HUES64 (cell line): ENCODE measurements around the gene LAT.

Source experiments
- H3K27ac ChIP-seq: 2 replicates; pipeline ENCODE4 v1.7.0; 2013; ENCODE audit warnings: low read depth, low read length, inconsistent platforms
- H3K27me3 ChIP-seq: 2 replicates; pipeline ENCODE4 v1.6.1; 2013; ENCODE audit warnings: mild to moderate bottlenecking, low read length; ENCODE audit not compliant: insufficient read depth
- H3K36me3 ChIP-seq: 2 replicates; pipeline ENCODE4 v1.6.1; 2013; ENCODE audit warnings: mild to moderate bottlenecking, low read length; ENCODE audit not compliant: insufficient read depth
- H3K4me1 ChIP-seq: 2 replicates; pipeline ENCODE4 v1.6.1; 2013; ENCODE audit warnings: mild to moderate bottlenecking, low read length, moderate library complexity; ENCODE audit not compliant: insufficient read depth
- H3K4me3 ChIP-seq: 2 replicates; pipeline ENCODE4 v1.5.1; 2013; ENCODE audit warnings: mild to moderate bottlenecking, low read length, moderate library complexity
- H3K9ac ChIP-seq: 2 replicates; pipeline ENCODE4 v1.6.1; 2013; ENCODE audit warnings: mild to moderate bottlenecking, low read depth, low read length
- H3K9me3 ChIP-seq: 2 replicates; pipeline ENCODE4 v1.6.1; 2013; ENCODE audit warnings: low read depth, low read length; ENCODE audit not compliant: insufficient read depth
- WGBS: fragments of 150-250, 120-280 bp; methylation state at CpG from one replicate; pipeline ENCODE4 v1.1.7; 2013; ENCODE audit warnings: missing lambda C conversion rate; 5-methylcytosine and 5-hydroxymethylcytosine counted together

The LAT gene

GRCh38 chr16:29011112-29011511 lies 26.3 kb downstream of the LAT start:
- H3K27me3 ChIP-seq: no peaks in the 10 kb centered on the region
- no peak overlapping the region for H3K9ac ChIP-seq
- H3K4me3 ChIP-seq: no peak overlapping the region
- no peaks in the 10 kb centered on the region for H3K4me1 ChIP-seq
- H3K36me3 ChIP-seq: no peaks in the 10 kb centered on the region
- 69% methylated on average over 8 of the region's 8 CpGs for WGBS
- no peaks in the 10 kb centered on the region for H3K9me3 ChIP-seq
- no peak overlapping the region for H3K27ac ChIP-seq

- over 99% methylated on average over 4 of the region's 4 CpGs for WGBS
- no peaks in the 10 kb centered on the region for H3K9me3 ChIP-seq
- no peaks in the 10 kb centered on the region for H3K4me1 ChIP-seq
- no peak overlapping the region for H3K4me3 ChIP-seq
- no peaks in the 10 kb centered on the region for H3K27me3 ChIP-seq
- no peaks in the 10 kb centered on the region for H3K36me3 ChIP-seq
- H3K27ac ChIP-seq: no peak overlapping the region
- no peak overlapping the region for H3K9ac ChIP-seq
These were observed 27.0 kb downstream of the LAT start for GRCh38 chr16:29011851-29012250.

- H3K36me3 ChIP-seq: no peaks in the 10 kb centered on the region
- H3K27me3 ChIP-seq: no peaks in the 10 kb centered on the region
- H3K27ac ChIP-seq: no peak overlapping the region
- no peak overlapping the region for H3K9ac ChIP-seq
- H3K9me3 ChIP-seq: no peaks in the 10 kb centered on the region
- no peaks in the 10 kb centered on the region for H3K4me1 ChIP-seq
- no peak overlapping the region for H3K4me3 ChIP-seq
- WGBS: 87% methylated on average over 6 of the region's 9 CpGs
These were observed 28.2 kb downstream of the LAT start for GRCh38 chr16:29012913-29013553.

GRCh38 chr16:29014561-29015069 lies 29.8 kb downstream of the LAT start:
- H3K27ac ChIP-seq: no peak overlapping the region
- H3K9me3 ChIP-seq: no peaks in the 10 kb centered on the region
- 96% methylated on average over 3 of the region's 3 CpGs for WGBS
- no peaks in the 10 kb centered on the region for H3K4me1 ChIP-seq
- no peak overlapping the region for H3K9ac ChIP-seq
- no peaks in the 10 kb centered on the region for H3K27me3 ChIP-seq
- H3K4me3 ChIP-seq: no peak overlapping the region
- no peaks in the 10 kb centered on the region for H3K36me3 ChIP-seq

GRCh38 chr16:29022196-29022595 lies 37.3 kb downstream of the LAT start:
- no peak overlapping the region for H3K4me3 ChIP-seq
- WGBS: 95% methylated on average over 5 of the region's 5 CpGs
- H3K9ac ChIP-seq: no peak overlapping the region
- H3K27me3 ChIP-seq: no peaks in the 10 kb centered on the region
- H3K27ac ChIP-seq: no peak overlapping the region
- no peaks in the 10 kb centered on the region for H3K4me1 ChIP-seq
- no peaks in the 10 kb centered on the region for H3K9me3 ChIP-seq
- H3K36me3 ChIP-seq: no peaks in the 10 kb centered on the region

- Histone ChIP-seq H3K27ac (no peak overlapping the region), H3K27me3 (no peaks in the 10 kb centered on the region), H3K9ac (no peak overlapping the region), H3K4me3 (no peak overlapping the region), H3K36me3 (no peaks in the 10 kb centered on the region), H3K4me1 (no peaks in the 10 kb centered on the region), H3K9me3 (no peaks in the 10 kb centered on the region)
- WGBS: 90% methylated on average over 13 of the region's 15 CpGs
These were observed 38.7 kb downstream of the LAT start for GRCh38 chr16:29023279-29024277.

GRCh38 chr16:29024278-29024677 lies 39.4 kb downstream of the LAT start:
- H3K27ac ChIP-seq: no peak overlapping the region
- WGBS: 94% methylated on average over 3 of the region's 5 CpGs
- H3K4me3 ChIP-seq: no peak overlapping the region
- no peaks in the 10 kb centered on the region for H3K27me3 ChIP-seq
- H3K36me3 ChIP-seq: no peaks in the 10 kb centered on the region
- no peak overlapping the region for H3K9ac ChIP-seq
- peaks cover 6% of the 10 kb centered on the region for H3K4me1 ChIP-seq
- H3K9me3 ChIP-seq: no peaks in the 10 kb centered on the region

- Histone ChIP-seq H3K36me3 (no peaks in the 10 kb centered on the region), H3K27me3 (no peaks in the 10 kb centered on the region), H3K27ac (no peak overlapping the region), H3K9me3 (no peaks in the 10 kb centered on the region), H3K4me1 (peaks cover 10% of the 10 kb centered on the region), H3K4me3 (no peak overlapping the region), H3K9ac (no peak overlapping the region)
- WGBS: 65% methylated on average over 5 of the region's 5 CpGs
These were observed 40.4 kb downstream of the LAT start for GRCh38 chr16:29025218-29025617.

- Histone ChIP-seq H3K9ac (no peak overlapping the region), H3K4me1 (peaks cover 10% of the 10 kb centered on the region), H3K27ac (no peak overlapping the region), H3K4me3 (no peak overlapping the region), H3K36me3 (no peaks in the 10 kb centered on the region), H3K9me3 (no peaks in the 10 kb centered on the region), H3K27me3 (no peaks in the 10 kb centered on the region)
- 93% methylated on average over 4 of the region's 4 CpGs for WGBS
These were observed 40.9 kb downstream of the LAT start for GRCh38 chr16:29025735-29026134.

GRCh38 chr16:29028457-29029167 lies 43.8 kb downstream of the LAT start:
- peak overlapping the region; percentile 59; the same call in 1 of the 2 replicates for H3K27ac ChIP-seq
- no peaks in the 10 kb centered on the region for H3K36me3 ChIP-seq

More at GRCh38 chr16:29028457-29029167, 43.8 kb downstream of the LAT start:
- Histone ChIP-seq H3K9ac (no peak overlapping the region), H3K4me3 (no peak overlapping the region), H3K27me3 (no peaks in the 10 kb centered on the region), H3K9me3 (no peaks in the 10 kb centered on the region), H3K4me1 (peaks cover 10% of the 10 kb centered on the region)
- 75% methylated on average over 7 of the region's 7 CpGs for WGBS
